Measurements from ENCODE around the gene USPL1. TPM values are rescaled to one million over a fixed set of nuclear protein-coding genes. Genes with fewer than 3 reads are reported as not detected.

USPL1 gene
- total and polyA plus RNA-seq, 4 donors = 8.5 to 31.9 (median 11.5) TPM

DNA sequence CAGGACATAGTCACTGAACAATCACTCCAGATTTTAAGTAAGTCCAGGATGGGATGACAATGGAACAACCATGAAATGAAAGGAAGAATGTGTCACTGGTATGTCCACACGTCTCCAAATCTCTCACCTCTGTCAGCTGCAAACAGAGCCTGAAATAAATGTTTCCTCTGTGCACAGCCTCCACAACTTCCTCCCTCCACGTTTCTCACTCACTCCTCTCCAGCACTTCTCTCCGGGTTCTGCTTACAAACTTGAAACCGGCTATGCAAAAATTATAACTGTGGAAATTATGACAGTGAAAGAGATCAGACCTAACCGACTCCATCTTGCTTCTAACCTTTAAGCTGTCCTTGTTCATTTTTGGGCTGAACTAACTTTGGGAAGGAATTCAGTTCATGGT, 82.6 kb downstream of the USPL1 start:
- H3K4me3 ChIP-seq = no peak overlapping the region
- no peaks in the 10 kb centered on the region for H3K9me3 ChIP-seq (ENCODE audit: control insufficient read depth in 4 of 4, insufficient read depth in 3 of 4, low read length in 3 of 4)
- no peak overlapping the region for H3K9ac ChIP-seq (ENCODE audit: insufficient read depth in 1 of 2, low read length in 2 of 2)
- no peaks in the 10 kb centered on the region for H3K27me3 ChIP-seq (ENCODE audit: control insufficient read depth in 3 of 3, insufficient read depth in 3 of 3, low read length in 2 of 3)
- no peak for ATAC-seq (ENCODE audit: insufficient read depth, low FRiP score)
- no peak overlapping the region for H3K27ac ChIP-seq (ENCODE audit: low read depth in 1 of 2, low read length in 1 of 2)
- 29 to 46% methylated on average over 5 of the region's 5 CpGs for WGBS, 2 donors
- H3K36me3 ChIP-seq (ENCODE audit: control insufficient read depth in 4 of 4, insufficient read depth in 4 of 4, low read length in 4 of 4) = no peaks in the 10 kb centered on the region
- TF ChIP-seq, protein P1, sequence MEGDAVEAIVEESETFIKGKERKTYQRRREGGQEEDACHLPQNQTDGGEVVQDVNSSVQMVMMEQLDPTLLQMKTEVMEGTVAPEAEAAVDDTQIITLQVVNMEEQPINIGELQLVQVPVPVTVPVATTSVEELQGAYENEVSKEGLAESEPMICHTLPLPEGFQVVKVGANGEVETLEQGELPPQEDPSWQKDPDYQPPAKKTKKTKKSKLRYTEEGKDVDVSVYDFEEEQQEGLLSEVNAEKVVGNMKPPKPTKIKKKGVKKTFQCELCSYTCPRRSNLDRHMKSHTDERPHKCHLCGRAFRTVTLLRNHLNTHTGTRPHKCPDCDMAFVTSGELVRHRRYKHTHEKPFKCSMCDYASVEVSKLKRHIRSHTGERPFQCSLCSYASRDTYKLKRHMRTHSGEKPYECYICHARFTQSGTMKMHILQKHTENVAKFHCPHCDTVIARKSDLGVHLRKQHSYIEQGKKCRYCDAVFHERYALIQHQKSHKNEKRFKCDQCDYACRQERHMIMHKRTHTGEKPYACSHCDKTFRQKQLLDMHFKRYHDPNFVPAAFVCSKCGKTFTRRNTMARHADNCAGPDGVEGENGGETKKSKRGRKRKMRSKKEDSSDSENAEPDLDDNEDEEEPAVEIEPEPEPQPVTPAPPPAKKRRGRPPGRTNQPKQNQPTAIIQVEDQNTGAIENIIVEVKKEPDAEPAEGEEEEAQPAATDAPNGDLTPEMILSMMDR (IDR thresholded peaks at IDR 0.05; ENCODE audit: control extremely low read depth, extremely low read depth) = no peak
- no peak for DNase-seq
- peaks cover 0 to 31% (median 14%) of the 10 kb centered on the region in 5 donors for H3K4me1 ChIP-seq (ENCODE audit: control insufficient read depth in 5 of 5, insufficient read depth in 5 of 5, low read length in 5 of 5)

DNA sequence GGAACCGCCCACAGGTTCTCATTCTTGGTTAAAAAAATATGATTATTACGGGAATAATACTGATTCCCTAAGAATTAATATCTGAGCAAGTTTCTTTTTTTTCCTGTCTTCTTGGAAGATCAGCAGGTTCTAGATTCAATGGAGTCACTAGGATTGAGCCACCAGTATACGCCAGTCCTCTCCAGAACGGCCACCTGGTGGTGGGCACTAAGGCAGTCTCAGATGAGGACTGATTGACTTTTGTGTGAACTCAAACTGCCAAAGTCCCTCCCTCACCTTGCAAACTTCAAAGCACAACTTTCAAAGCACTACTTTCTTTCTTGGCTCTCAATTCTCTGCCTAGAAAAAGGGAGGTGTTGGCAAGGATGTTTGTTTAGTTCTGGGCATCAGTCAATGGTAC, 84.3 kb downstream of the USPL1 start:
- no peak overlapping the region for H3K9ac ChIP-seq (ENCODE audit: insufficient read depth in 1 of 2, low read length in 2 of 2)
- no peak overlapping the region for H3K27ac ChIP-seq (ENCODE audit: low read depth in 1 of 2, low read length in 1 of 2)
- no peak for DNase-seq
- H3K36me3 ChIP-seq (ENCODE audit: control insufficient read depth in 4 of 4, insufficient read depth in 4 of 4, low read length in 4 of 4) = no peaks in the 10 kb centered on the region
- H3K9me3 ChIP-seq (ENCODE audit: control insufficient read depth in 4 of 4, insufficient read depth in 3 of 4, low read length in 3 of 4) = no peaks in the 10 kb centered on the region
- H3K4me1 ChIP-seq (ENCODE audit: control insufficient read depth in 5 of 5, insufficient read depth in 5 of 5, low read length in 5 of 5) = peaks cover 0 to 15% (median 4%) of the 10 kb centered on the region in 5 donors
- WGBS, 2 donors = 92 to 97% methylated on average over 4 of the region's 4 CpGs
- no peak overlapping the region for H3K4me3 ChIP-seq
- TF ChIP-seq, protein P1 (IDR thresholded peaks at IDR 0.05; ENCODE audit: control extremely low read depth, extremely low read depth) = no peak
- H3K27me3 ChIP-seq (ENCODE audit: control insufficient read depth in 3 of 3, insufficient read depth in 3 of 3, low read length in 2 of 3) = no peaks in the 10 kb centered on the region
- ATAC-seq (ENCODE audit: insufficient read depth, low FRiP score) = no peak

DNA sequence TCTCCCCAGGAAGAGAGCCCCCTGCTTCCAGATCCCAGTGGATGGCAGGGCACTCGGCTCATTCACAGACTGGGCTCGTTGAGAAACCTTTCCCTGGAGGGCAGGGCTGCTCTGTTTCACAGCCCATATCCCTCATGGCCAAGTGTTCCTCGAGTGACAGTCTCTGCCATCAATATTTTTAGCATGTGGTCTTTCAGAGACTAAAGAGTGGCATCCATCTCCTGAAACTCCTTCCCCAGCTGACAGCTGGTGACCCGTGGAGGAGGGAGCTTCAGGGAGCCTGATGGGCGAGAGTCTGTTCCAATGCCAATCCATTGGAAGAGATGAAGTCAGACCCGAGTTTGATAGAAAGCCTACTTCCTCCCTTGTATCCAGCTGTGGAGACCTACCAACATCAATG, 86.9 kb downstream of the USPL1 start:
- DNase-seq (no peak), ATAC-seq (ENCODE audit: insufficient read depth, low FRiP score) (no peak)
- Histone ChIP-seq H3K4me1 (ENCODE audit: control insufficient read depth in 5 of 5, insufficient read depth in 5 of 5, low read length in 5 of 5) (peaks cover 0 to 7% (median 0%) of the 10 kb centered on the region in 5 donors), H3K27ac (ENCODE audit: low read depth in 1 of 2, low read length in 1 of 2) (no peak overlapping the region), H3K4me3 (no peak overlapping the region), H3K27me3 (ENCODE audit: control insufficient read depth in 3 of 3, insufficient read depth in 3 of 3, low read length in 2 of 3) (no peaks in the 10 kb centered on the region), H3K36me3 (ENCODE audit: control insufficient read depth in 4 of 4, insufficient read depth in 4 of 4, low read length in 4 of 4) (no peaks in the 10 kb centered on the region), H3K9ac (ENCODE audit: insufficient read depth in 1 of 2, low read length in 2 of 2) (no peak overlapping the region), H3K9me3 (ENCODE audit: control insufficient read depth in 4 of 4, insufficient read depth in 3 of 4, low read length in 3 of 4) (no peaks in the 10 kb centered on the region)
- TF ChIP-seq, protein P1 (IDR thresholded peaks at IDR 0.05; ENCODE audit: control extremely low read depth, extremely low read depth) = no peak
- WGBS, 2 donors = 68 to 80% methylated on average over 6 of the region's 6 CpGs

DNA sequence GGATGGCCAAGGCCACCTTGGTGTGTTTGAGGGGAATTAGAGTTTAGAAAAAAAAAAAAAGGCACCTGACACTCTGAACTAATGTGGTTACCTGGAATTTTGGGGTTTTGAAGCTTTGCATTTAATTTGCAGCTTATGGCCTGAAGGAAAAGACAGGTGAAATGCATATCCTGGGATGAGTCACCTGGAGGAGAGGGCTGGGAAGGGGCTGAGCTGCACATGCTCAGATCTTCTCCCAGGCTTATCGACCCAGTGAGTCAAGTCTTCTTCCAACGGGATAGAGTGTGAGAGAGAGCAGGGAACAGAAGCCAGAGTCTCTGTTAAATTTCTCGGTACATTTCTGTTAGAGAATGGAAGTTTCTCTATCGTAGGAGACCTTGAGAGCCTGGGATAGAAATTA, 88.0 kb downstream of the USPL1 start:
- ATAC-seq (ENCODE audit: insufficient read depth, low FRiP score) = no peak
- H3K9me3 ChIP-seq (ENCODE audit: control insufficient read depth in 4 of 4, insufficient read depth in 3 of 4, low read length in 3 of 4) = no peaks in the 10 kb centered on the region
- WGBS, 2 donors = 83 to 97% methylated on average over 4 of the region's 4 CpGs
- H3K4me3 ChIP-seq = no peak overlapping the region
- TF ChIP-seq, protein P1 (IDR thresholded peaks at IDR 0.05; ENCODE audit: control extremely low read depth, extremely low read depth) = no peak
- H3K4me1 ChIP-seq (ENCODE audit: control insufficient read depth in 5 of 5, insufficient read depth in 5 of 5, low read length in 5 of 5) = peaks cover 0 to 7% (median 0%) of the 10 kb centered on the region in 5 donors
- no peak for DNase-seq
- H3K27me3 ChIP-seq (ENCODE audit: control insufficient read depth in 3 of 3, insufficient read depth in 3 of 3, low read length in 2 of 3) = no peaks in the 10 kb centered on the region
- H3K9ac ChIP-seq (ENCODE audit: insufficient read depth in 1 of 2, low read length in 2 of 2) = no peak overlapping the region
- no peaks in the 10 kb centered on the region for H3K36me3 ChIP-seq (ENCODE audit: control insufficient read depth in 4 of 4, insufficient read depth in 4 of 4, low read length in 4 of 4)
- no peak overlapping the region for H3K27ac ChIP-seq (ENCODE audit: low read depth in 1 of 2, low read length in 1 of 2)

Measured in lung (tissue), 12 donors.